ENCODE results near the gene SMURF2.
"Not testable (repeated sequence)": the region's sequence is repeated elsewhere in the genome, so short reads cannot be mapped to it uniquely, and the experiment has no call there.

The SMURF2 gene

DNA sequence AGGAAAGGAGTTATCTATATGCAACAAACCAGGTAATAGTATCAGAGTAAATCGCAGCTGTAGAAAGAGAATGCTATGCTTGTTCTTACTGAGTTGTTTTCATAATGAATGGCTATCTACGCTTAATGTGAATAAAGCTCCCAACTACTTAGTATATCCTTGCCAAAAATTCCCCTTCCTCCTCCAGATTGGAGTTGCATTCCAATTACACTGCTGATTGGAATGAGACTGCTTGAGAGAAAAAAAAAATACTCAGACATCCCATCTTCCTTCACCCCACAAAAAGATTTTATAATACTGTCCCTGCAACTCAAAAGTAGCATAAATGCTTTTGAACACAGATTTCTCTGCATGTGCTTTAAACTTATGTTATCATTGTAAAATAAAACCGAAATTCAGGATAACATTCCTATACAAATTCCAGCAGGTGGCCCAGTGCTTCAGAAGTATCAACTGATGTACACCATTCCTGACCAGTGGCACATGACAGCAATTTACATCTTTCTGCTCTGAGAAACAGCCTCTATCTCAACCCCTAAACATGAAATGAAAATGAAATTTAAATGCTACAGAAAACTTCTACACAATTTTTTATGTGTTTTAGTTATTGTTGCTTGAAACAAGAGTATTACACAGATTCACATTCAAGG, 47.0 kb downstream of the SMURF2 start:
- no peaks in the 10 kb centered on the region for H3K9me3 ChIP-seq
- H3K27ac ChIP-seq: no peak overlapping the region
- DNase-seq: no peak
- intact Hi-C loops (cut with DNase I; ENCODE audit: low total_unique reads): no loop called here
- no peak overlapping the region for H3K4me3 ChIP-seq
- H3K27me3 ChIP-seq: no peaks in the 10 kb centered on the region
- peaks cover 0 to 36% (median 13%) of the 10 kb centered on the region in 4 donors for H3K4me1 ChIP-seq
- TF ChIP-seq, protein P1, sequence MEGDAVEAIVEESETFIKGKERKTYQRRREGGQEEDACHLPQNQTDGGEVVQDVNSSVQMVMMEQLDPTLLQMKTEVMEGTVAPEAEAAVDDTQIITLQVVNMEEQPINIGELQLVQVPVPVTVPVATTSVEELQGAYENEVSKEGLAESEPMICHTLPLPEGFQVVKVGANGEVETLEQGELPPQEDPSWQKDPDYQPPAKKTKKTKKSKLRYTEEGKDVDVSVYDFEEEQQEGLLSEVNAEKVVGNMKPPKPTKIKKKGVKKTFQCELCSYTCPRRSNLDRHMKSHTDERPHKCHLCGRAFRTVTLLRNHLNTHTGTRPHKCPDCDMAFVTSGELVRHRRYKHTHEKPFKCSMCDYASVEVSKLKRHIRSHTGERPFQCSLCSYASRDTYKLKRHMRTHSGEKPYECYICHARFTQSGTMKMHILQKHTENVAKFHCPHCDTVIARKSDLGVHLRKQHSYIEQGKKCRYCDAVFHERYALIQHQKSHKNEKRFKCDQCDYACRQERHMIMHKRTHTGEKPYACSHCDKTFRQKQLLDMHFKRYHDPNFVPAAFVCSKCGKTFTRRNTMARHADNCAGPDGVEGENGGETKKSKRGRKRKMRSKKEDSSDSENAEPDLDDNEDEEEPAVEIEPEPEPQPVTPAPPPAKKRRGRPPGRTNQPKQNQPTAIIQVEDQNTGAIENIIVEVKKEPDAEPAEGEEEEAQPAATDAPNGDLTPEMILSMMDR (IDR thresholded peaks at IDR 0.05): no peak
- H3K36me3 ChIP-seq: no peaks in the 10 kb centered on the region

DNA sequence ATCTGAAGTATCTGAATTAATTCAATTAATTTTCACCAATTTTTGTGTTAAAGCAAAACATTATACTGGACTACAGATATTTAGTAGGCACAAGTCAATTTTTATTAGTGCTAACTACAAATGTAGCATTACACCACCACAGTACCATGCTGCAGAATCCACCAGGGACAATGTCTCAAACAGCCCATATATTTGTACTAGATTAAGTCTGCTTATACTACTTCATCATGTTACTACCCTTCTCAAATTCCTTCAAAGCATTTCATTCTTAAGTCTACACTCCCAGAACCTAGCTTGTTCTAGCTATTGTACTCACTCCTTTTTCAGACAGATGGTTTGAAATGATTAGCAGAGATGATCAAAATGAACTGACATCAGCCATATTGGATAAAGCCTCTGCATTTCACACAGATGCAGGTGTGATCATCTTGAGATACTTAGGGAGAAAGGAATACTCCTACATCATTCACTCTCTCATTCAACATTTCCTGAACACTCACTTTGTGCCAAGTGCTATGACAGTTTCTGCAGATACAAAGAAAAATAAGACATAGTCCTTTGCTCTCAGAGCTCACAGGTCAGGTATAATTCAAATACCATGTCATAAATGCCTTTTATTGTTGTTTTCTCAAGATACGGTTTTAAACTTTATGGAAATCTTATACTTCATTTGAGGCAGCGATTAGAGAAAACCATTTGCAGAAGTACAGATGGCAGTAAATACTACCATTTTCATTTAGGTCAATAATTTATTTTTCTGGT, 47.7 kb downstream of the SMURF2 start:
- H3K27me3 ChIP-seq: no peaks in the 10 kb centered on the region
- DNase-seq: no peak
- TF ChIP-seq, protein P1 (IDR thresholded peaks at IDR 0.05): no peak
- H3K4me1 ChIP-seq: peaks cover 0 to 36% (median 13%) of the 10 kb centered on the region in 4 donors
- no peak overlapping the region for H3K4me3 ChIP-seq
- H3K9me3 ChIP-seq: no peaks in the 10 kb centered on the region
- intact Hi-C loops (cut with DNase I; ENCODE audit: low total_unique reads): no loop called here
- no peak overlapping the region for H3K27ac ChIP-seq
- no peaks in the 10 kb centered on the region for H3K36me3 ChIP-seq

- intact Hi-C loops (cut with DNase I; ENCODE audit: low total_unique reads): no loop called here
- no peaks in the 10 kb centered on the region for H3K36me3 ChIP-seq
- H3K27me3 ChIP-seq: no peaks in the 10 kb centered on the region
- no peak overlapping the region for H3K4me3 ChIP-seq
- TF ChIP-seq, protein P1 (IDR thresholded peaks at IDR 0.05): no peak
- H3K4me1 ChIP-seq: peaks cover 0 to 45% (median 13%) of the 10 kb centered on the region in 4 donors
- H3K9me3 ChIP-seq: no peaks in the 10 kb centered on the region
- DNase-seq: no peak
- no peak overlapping the region for H3K27ac ChIP-seq
Measured at GRCh38 chr17:64611369-64611768, 50.7 kb downstream of the SMURF2 start.

DNA sequence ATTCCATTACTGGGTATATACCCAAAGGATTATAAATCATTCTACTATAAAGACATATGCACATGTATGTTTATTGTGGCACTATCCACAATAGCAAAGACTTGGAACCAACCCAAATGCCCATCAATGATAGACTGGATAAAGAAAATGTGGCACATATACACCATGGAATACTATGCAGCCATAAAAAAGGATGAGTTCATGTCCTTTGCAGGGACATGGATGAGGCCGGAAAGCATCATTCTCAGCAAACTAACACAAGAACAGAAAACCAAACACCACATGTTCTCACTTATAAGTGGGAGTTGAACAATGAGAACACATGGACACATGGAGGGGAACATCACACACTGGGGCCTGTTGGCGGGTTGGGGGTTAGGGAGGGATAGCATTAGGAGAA, 51.9 kb downstream of the SMURF2 start:
- intact Hi-C loops (cut with DNase I; ENCODE audit: low total_unique reads); H3K27ac ChIP-seq; H3K27me3 ChIP-seq; H3K4me3 ChIP-seq; H3K36me3 ChIP-seq; DNase-seq; H3K9me3 ChIP-seq: not testable (repeated sequence)
- H3K4me1 ChIP-seq: peaks cover 0 to 38% (median 11%) of the 10 kb centered on the region in 4 donors

GRCh38 chr17:64608571-64608981, 53.5 kb downstream of the SMURF2 start:
- no peak overlapping the region for H3K27ac ChIP-seq
- TF ChIP-seq, protein P1 (IDR thresholded peaks at IDR 0.05): no peak

DNA sequence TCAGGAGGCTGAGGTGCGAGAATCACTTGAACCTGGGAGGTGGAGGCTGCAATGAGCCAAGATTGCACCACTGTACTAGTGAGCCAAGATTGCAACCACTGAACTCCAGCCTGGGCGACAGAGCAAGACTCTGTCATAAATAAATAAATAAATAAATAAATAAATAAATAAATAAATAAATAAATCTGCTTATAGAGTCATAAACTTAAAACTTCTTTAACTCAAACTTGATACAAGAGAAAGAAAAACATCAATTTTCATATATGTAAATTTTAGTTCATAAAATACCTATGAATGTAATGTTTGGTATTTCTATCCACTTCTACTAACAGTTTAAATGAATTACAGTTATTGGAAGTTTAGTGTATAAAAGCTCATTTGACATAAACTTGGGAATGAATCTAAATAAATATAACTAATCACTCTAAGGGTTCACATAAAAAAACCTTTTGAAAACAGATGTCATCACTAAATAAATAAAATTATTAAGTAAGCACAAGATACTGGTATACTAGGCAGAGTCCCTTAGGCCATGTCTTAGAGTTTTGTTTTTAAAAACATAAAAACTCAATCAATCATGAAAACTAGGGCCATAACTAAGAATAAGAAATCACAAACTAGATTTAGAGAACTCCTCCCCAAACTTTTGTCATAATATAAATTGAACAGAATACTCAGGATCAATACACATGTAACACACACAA, 54.1 kb downstream of the SMURF2 start:
- Histone ChIP-seq H3K36me3 (no peaks in the 10 kb centered on the region), H3K27me3 (no peaks in the 10 kb centered on the region), H3K4me3 (no peak overlapping the region), H3K27ac (no peak overlapping the region), H3K4me1 (peaks cover 0 to 22% (median 3%) of the 10 kb centered on the region in 4 donors), H3K9me3 (no peaks in the 10 kb centered on the region)
- intact Hi-C loops (cut with DNase I; ENCODE audit: low total_unique reads): no loop called here
- no peak for DNase-seq
- TF ChIP-seq, protein P1 (IDR thresholded peaks at IDR 0.05): no peak

More at GRCh38 chr17:64608571-64608981, 53.5 kb downstream of the SMURF2 start:
- Histone ChIP-seq H3K4me3 (no peak overlapping the region), H3K27me3 (no peaks in the 10 kb centered on the region), H3K9me3 (no peaks in the 10 kb centered on the region), H3K36me3 (no peaks in the 10 kb centered on the region), H3K4me1 (peaks cover 0 to 23% (median 3%) of the 10 kb centered on the region in 4 donors)
- intact Hi-C loops (cut with DNase I; ENCODE audit: low total_unique reads): no loop called here
- no peak for DNase-seq

GRCh38 chr17:64604532-64604931, 57.6 kb downstream of the SMURF2 start:
- H3K27ac ChIP-seq; H3K4me3 ChIP-seq; intact Hi-C loops (cut with DNase I; ENCODE audit: low total_unique reads); DNase-seq; H3K27me3 ChIP-seq; H3K9me3 ChIP-seq; H3K36me3 ChIP-seq: not testable (repeated sequence)
- H3K4me1 ChIP-seq: peaks cover 0 to 18% (median 0%) of the 10 kb centered on the region in 4 donors

Data from tibial artery (tissue), 4 donors.